Fibroblast of mammary gland (primary cell): ENCODE results near the gene TRIM5.

Source experiments
- DNase-seq: peaks from one replicate; pipeline ENCODE4 v3.0.0-alpha.2; 2010; ENCODE audit warnings: low read depth
- H3K4me3 ChIP-seq: 2 replicates; pipeline ENCODE4 v1.5.1; 2011; ENCODE audit warnings: low read depth, mild to moderate bottlenecking, low read length, moderate library complexity; ENCODE audit not compliant: control insufficient read depth
- TF ChIP-seq, protein P1 (sequence below): conservative IDR thresholded peaks from 2 replicates; pipeline ENCODE4 v1.5.1; 2011; ENCODE audit warnings: low read depth, low read length, inconsistent platforms; ENCODE audit not compliant: control insufficient read depth, insufficient read depth

Gene TRIM5

GRCh38 chr11:5712507-5712906 is 27.6 kb upstream of the TRIM5 start:
- TF ChIP-seq, protein P1, sequence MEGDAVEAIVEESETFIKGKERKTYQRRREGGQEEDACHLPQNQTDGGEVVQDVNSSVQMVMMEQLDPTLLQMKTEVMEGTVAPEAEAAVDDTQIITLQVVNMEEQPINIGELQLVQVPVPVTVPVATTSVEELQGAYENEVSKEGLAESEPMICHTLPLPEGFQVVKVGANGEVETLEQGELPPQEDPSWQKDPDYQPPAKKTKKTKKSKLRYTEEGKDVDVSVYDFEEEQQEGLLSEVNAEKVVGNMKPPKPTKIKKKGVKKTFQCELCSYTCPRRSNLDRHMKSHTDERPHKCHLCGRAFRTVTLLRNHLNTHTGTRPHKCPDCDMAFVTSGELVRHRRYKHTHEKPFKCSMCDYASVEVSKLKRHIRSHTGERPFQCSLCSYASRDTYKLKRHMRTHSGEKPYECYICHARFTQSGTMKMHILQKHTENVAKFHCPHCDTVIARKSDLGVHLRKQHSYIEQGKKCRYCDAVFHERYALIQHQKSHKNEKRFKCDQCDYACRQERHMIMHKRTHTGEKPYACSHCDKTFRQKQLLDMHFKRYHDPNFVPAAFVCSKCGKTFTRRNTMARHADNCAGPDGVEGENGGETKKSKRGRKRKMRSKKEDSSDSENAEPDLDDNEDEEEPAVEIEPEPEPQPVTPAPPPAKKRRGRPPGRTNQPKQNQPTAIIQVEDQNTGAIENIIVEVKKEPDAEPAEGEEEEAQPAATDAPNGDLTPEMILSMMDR: peak; percentile 42
- H3K4me3 ChIP-seq: no peak overlapping the region
- DNase-seq: no peak

DNA sequence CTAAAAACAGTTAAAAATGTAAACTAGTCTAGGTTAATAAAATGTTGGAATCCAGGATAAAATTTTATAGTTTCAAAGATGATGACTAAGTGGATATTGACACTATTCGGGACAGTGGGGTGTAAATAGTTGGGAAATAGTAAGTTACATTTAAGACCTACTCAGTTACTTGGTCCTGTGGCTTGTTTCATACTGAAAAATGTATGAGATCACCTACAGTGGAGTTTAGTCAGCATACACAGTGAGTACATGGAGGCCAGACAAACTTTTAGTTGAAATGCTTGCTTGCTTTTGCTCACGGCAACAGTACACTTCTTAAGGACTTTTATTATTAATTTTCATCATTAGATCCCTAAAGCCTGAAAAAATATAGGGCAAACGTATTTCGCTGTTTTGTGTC is 20.8 kb upstream of the TRIM5 start:
- H3K4me3 ChIP-seq: no peak overlapping the region
- peak; percentile 24 for DNase-seq
- TF ChIP-seq, protein P1: no peak

DNA sequence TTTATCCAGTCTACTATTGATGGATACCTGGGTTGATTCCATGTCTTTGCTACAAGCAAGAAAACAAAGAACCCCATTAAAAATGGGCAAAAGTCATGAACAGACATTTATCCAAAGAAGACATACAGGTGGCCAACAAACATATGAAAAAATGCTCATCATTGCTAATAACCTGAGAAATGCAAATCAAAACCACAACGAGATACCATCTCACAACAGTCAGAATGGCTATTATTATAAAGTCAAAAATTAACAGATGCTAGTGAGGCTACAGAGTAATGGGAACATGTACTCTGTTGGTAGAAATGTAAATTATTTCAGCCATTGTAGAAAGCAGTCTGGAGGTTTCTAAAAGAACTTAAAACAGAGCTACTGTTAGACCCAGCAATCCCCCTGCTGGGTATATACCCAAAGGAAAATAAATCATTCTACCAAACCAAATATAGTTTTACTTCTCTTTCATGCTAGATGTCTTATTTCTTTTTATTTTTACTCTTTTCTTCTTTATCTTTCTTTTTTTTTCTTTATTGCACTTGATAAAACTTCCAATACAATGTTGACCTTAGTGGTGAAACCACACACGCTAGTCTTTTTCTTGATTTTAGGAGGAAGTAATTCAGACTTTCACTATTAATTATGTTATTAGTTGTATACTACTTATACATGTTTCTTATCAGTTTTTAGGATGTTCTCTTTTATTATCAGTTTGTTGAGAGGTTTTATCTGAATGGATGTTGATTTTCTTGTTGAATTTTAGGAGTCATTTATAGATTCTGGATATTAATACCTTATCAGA is 19.1 kb upstream of the TRIM5 start:
- no peak for DNase-seq
- no peak overlapping the region for H3K4me3 ChIP-seq
- TF ChIP-seq, protein P1: no peak

GRCh38 chr11:5701055-5701577 is 16.2 kb upstream of the TRIM5 start:
- TF ChIP-seq, protein P1: no peak
- H3K4me3 ChIP-seq: no peak overlapping the region
- no peak for DNase-seq

- no peak for DNase-seq
- TF ChIP-seq, protein P1: no peak
- no peak overlapping the region for H3K4me3 ChIP-seq
These were observed 15.7 kb upstream of the TRIM5 start for GRCh38 chr11:5700421-5701054.

DNA sequence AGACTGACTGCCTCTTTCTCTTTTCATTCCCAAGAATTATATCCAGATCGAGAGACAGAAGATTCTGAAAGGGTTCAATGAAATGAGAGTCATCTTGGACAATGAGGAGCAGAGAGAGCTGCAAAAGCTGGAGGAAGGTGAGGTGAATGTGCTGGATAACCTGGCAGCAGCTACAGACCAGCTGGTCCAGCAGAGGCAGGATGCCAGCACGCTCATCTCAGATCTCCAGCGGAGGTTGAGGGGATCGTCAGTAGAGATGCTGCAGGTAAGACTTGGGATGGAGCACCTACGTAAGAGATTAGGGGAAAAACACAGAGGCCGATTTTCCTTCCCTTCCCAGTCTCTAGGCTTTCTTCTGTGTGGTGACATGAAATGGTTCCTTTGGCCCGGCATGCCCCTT is 13.4 kb upstream of the TRIM5 start:
- DNase-seq: no peak
- TF ChIP-seq, protein P1: no peak
- H3K4me3 ChIP-seq: no peak overlapping the region
